Gastrocnemius medialis (tissue), 4 donors: Measurements from ENCODE around the gene RCAN1.

Experiments used
- POLR2A ChIP-seq, 2 donors: fragments of 450-650 bp; IDR thresholded peaks; one replicate each; pipeline ENCODE4 v1.6.1; 2017; ENCODE audit warnings: antibody characterized with exemption in 2 of 2, mild to moderate bottlenecking in 2 of 2, moderate library complexity in 2 of 2
- TF ChIP-seq, protein P1 (sequence below), 5 experiments: fragments of 450-650 bp in 3 of 5; fragments of 200-600 bp in 2 of 5; sonication (generic) in 2 of 5; IDR thresholded peaks in 4 of 5; conservative IDR thresholded peaks in 1 of 5; 1 replicate in 4 of 5; 2 replicates in 1 of 5; pipeline ENCODE4 v1.5.1; 2016 to 2019; ENCODE audit warnings: antibody characterized with exemption in 5 of 5, mild to moderate bottlenecking in 3 of 5, moderate library complexity in 3 of 5

DNA sequence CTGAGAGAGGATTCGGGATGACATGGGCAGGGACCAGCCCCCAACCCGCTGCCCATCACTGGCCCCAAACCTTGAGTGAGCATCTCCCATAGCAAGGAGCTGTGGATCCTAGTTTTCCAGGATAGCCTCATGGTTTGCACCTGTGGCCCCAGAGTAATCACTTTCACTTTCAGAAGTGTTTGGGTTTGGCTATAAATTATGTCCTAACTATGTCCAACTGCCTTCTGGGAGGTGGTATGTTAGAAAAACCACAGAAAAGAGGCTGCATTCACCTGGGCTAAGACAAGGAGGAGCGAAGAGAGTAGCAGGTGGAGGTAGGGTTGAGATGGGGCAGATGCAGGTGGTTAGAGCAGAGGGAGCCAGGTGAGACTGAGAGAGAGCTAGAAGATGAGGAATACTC is 34.5 kb upstream of the RCAN1 start:
- TF ChIP-seq, protein P1, sequence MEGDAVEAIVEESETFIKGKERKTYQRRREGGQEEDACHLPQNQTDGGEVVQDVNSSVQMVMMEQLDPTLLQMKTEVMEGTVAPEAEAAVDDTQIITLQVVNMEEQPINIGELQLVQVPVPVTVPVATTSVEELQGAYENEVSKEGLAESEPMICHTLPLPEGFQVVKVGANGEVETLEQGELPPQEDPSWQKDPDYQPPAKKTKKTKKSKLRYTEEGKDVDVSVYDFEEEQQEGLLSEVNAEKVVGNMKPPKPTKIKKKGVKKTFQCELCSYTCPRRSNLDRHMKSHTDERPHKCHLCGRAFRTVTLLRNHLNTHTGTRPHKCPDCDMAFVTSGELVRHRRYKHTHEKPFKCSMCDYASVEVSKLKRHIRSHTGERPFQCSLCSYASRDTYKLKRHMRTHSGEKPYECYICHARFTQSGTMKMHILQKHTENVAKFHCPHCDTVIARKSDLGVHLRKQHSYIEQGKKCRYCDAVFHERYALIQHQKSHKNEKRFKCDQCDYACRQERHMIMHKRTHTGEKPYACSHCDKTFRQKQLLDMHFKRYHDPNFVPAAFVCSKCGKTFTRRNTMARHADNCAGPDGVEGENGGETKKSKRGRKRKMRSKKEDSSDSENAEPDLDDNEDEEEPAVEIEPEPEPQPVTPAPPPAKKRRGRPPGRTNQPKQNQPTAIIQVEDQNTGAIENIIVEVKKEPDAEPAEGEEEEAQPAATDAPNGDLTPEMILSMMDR (IDR thresholded peaks at IDR 0.05 in 4 of 5, conservative IDR thresholded peaks at IDR 0.05 in 1 of 5) = no peak
- no peak for TF ChIP-seq POLR2A (IDR thresholded peaks at IDR 0.05)
